ENCODE measurements around the gene RASL11A. TPM values are rescaled to one million over a fixed set of nuclear protein-coding genes. Genes with fewer than 3 reads are reported as not detected.
"Not testable (repeated sequence)": the region's sequence is repeated elsewhere in the genome, so short reads cannot be mapped to it uniquely, and the experiment has no call there.

The RASL11A gene
- total and polyA plus RNA-seq, 2 of the 13 experiments (the other 11 are each of a cell fraction or from before 2014, with no cell fraction given): 3.0 to 4.1 TPM

- no peaks in the 10 kb centered on the region for H3K9me3 ChIP-seq (ENCODE audit: low read length)
- H3K27ac ChIP-seq (ENCODE audit: extremely low read length, insufficient read depth, low read length): no peak overlapping the region
- in situ Hi-C loops (cut with HindIII; ENCODE audit: extremely low pct_ligation_motif_present, low pct_unique_long_range_greater_than_20kb) (no loop called here), intact Hi-C loops (cut with micrococcal nuclease; ENCODE audit: unreplicated experiment) (no loop called here)
- ChIA-PET CTCF (ENCODE audit: low intra/inter-chr PET ratio, low total read pairs) (no interaction called here), POLR2A (no interaction called here)
- H3K36me3 ChIP-seq (replicated peaks in 1 of 2; ENCODE audit: control insufficient read depth in 1 of 2, insufficient read depth in 2 of 2, low read length in 2 of 2): no peaks in the 10 kb centered on the region
- no peak for DNase-seq (ENCODE audit: low spot score)
- no peak overlapping the region for H3K4me3 ChIP-seq (replicated peaks in 1 of 3; ENCODE audit: insufficient read depth in 1 of 3, low read depth in 2 of 3, low read length in 3 of 3)
- no peaks in the 10 kb centered on the region for H3K79me2 ChIP-seq (ENCODE audit: insufficient read depth, low read length)
- H3K27me3 ChIP-seq (ENCODE audit: control insufficient read depth in 1 of 2, insufficient read depth in 2 of 2, low read length in 2 of 2): peaks cover 0 to 19% of the 10 kb centered on the region in 2 experiments; a peak in 1 of 5 replicates
- H4K20me1 ChIP-seq (ENCODE audit: insufficient read depth, low read length): no peaks in the 10 kb centered on the region
- no peak for FAIRE-seq
- H3K4me2 ChIP-seq (ENCODE audit: low read depth, low read length): no peak overlapping the region
- BruUV-seq (replicated peaks): no TSS peak
- no peak overlapping the region for H3K9ac ChIP-seq (ENCODE audit: insufficient read depth, low read depth, low read length)
- ATAC-seq: no peak
- TF ChIP-seq MED13 (CRISPR knock-in tag; IDR thresholded peaks at IDR 0.05): no peak
- no peak for TF ChIP-seq ZNF430 (CRISPR knock-in tag; IDR thresholded peaks at IDR 0.05)
- no peaks in the 10 kb centered on the region for H3K4me1 ChIP-seq (ENCODE audit: insufficient read depth, low read length)
- no peak overlapping the region for H2AFZ ChIP-seq (ENCODE audit: low read length)
- 94% methylated on average over 3 of the region's 8 CpGs for WGBS (ENCODE audit: low lambda C conversion rate)
Observed at GRCh38 chr13:27296496-27296895, 25.9 kb downstream of the RASL11A start.

- BruUV-seq (replicated peaks): no TSS peak
- WGBS (ENCODE audit: low lambda C conversion rate): 2% methylated on average over 4 of the region's 5 CpGs
- DNase-seq (ENCODE audit: low spot score) (no peak), FAIRE-seq (no peak), ATAC-seq (no peak)
- CTCF ChIA-PET (ENCODE audit: low intra/inter-chr PET ratio, low total read pairs): no interaction called here
- Histone ChIP-seq H4K20me1 (ENCODE audit: insufficient read depth, low read length) (no peaks in the 10 kb centered on the region), H2AFZ (ENCODE audit: low read length) (no peak overlapping the region), H3K27ac (ENCODE audit: extremely low read length, insufficient read depth, low read length) (no peak overlapping the region), H3K9ac (ENCODE audit: insufficient read depth, low read depth, low read length) (no peak overlapping the region), H3K9me3 (ENCODE audit: low read length) (no peaks in the 10 kb centered on the region), H3K27me3 (ENCODE audit: control insufficient read depth in 1 of 2, insufficient read depth in 2 of 2, low read length in 2 of 2) (peaks cover 0 to 19% of the 10 kb centered on the region in 2 experiments; a peak in 1 of 5 replicates), H3K4me1 (ENCODE audit: insufficient read depth, low read length) (no peaks in the 10 kb centered on the region), H3K79me2 (ENCODE audit: insufficient read depth, low read length) (no peaks in the 10 kb centered on the region), H3K4me3 (replicated peaks in 1 of 3; ENCODE audit: insufficient read depth in 1 of 3, low read depth in 2 of 3, low read length in 3 of 3) (no peak overlapping the region), H3K36me3 (replicated peaks in 1 of 2; ENCODE audit: control insufficient read depth in 1 of 2, insufficient read depth in 2 of 2, low read length in 2 of 2) (no peaks in the 10 kb centered on the region), H3K4me2 (ENCODE audit: low read depth, low read length) (no peak overlapping the region)
- in situ Hi-C loops (cut with HindIII; ENCODE audit: extremely low pct_ligation_motif_present, low pct_unique_long_range_greater_than_20kb) (no loop called here), intact Hi-C loops (cut with micrococcal nuclease; ENCODE audit: unreplicated experiment) (no loop called here)
- POLR2A ChIA-PET: no interaction called here
- no peak for TF ChIP-seq RFX5 (IDR thresholded peaks at IDR 0.05; ENCODE audit: low read depth, low read length)
- TF ChIP-seq SOX6 (IDR thresholded peaks at IDR 0.05): no peak
- TF ChIP-seq SOX6 (CRISPR knock-in tag; IDR thresholded peaks at IDR 0.05): no peak
- no peak for TF ChIP-seq RXRB (CRISPR knock-in tag; IDR thresholded peaks at IDR 0.05; ENCODE audit: borderline replicate concordance)
- TF ChIP-seq ZNF446 (CRISPR knock-in tag; IDR thresholded peaks at IDR 0.05): no peak
- no peak for TF ChIP-seq ZNF101 (CRISPR knock-in tag; IDR thresholded peaks at IDR 0.05; ENCODE audit: borderline replicate concordance, low read depth)
- no peak for TF ChIP-seq ZNF644 (CRISPR knock-in tag; IDR thresholded peaks at IDR 0.05; ENCODE audit: low read depth)
- TF ChIP-seq REPIN1 (CRISPR knock-in tag; IDR thresholded peaks at IDR 0.05; ENCODE audit: borderline replicate concordance, low read depth): no peak
- TF ChIP-seq ZBTB49 (CRISPR knock-in tag; IDR thresholded peaks at IDR 0.05; ENCODE audit: borderline replicate concordance): no peak
- TF ChIP-seq ZNF550 (CRISPR knock-in tag; IDR thresholded peaks at IDR 0.05; ENCODE audit: borderline replicate concordance): no peak
Observed at GRCh38 chr13:27298849-27299248, 28.2 kb downstream of the RASL11A start.

GRCh38 chr13:27300406-27300805 lies 29.8 kb downstream of the RASL11A start:
- CTCF ChIA-PET (ENCODE audit: low intra/inter-chr PET ratio, low total read pairs); in situ Hi-C loops (cut with HindIII; ENCODE audit: extremely low pct_ligation_motif_present, low pct_unique_long_range_greater_than_20kb); H3K9me3 ChIP-seq (ENCODE audit: low read length); DNase-seq (ENCODE audit: low spot score); H2AFZ ChIP-seq (ENCODE audit: low read length); FAIRE-seq; H3K4me3 ChIP-seq (replicated peaks in 1 of 3; ENCODE audit: insufficient read depth in 1 of 3, low read depth in 2 of 3, low read length in 3 of 3); H3K79me2 ChIP-seq (ENCODE audit: insufficient read depth, low read length); intact Hi-C loops (cut with micrococcal nuclease; ENCODE audit: unreplicated experiment); H3K36me3 ChIP-seq (replicated peaks in 1 of 2; ENCODE audit: control insufficient read depth in 1 of 2, insufficient read depth in 2 of 2, low read length in 2 of 2); ATAC-seq; H3K9ac ChIP-seq (ENCODE audit: insufficient read depth, low read depth, low read length); H3K4me2 ChIP-seq (ENCODE audit: low read depth, low read length); H3K27ac ChIP-seq (ENCODE audit: extremely low read length, insufficient read depth, low read length); H4K20me1 ChIP-seq (ENCODE audit: insufficient read depth, low read length); H3K4me1 ChIP-seq (ENCODE audit: insufficient read depth, low read length); POLR2A ChIA-PET; BruUV-seq (replicated peaks): not testable (repeated sequence)
- peaks cover 0 to 18% of the 10 kb centered on the region in 2 experiments; a peak in 1 of 5 replicates for H3K27me3 ChIP-seq (ENCODE audit: control insufficient read depth in 1 of 2, insufficient read depth in 2 of 2, low read length in 2 of 2)
- 40% methylated on average over 7 of the region's 7 CpGs for WGBS (ENCODE audit: low lambda C conversion rate)
